WTC11 (cell line): Measurements from ENCODE around the gene OR2M4. TPM values are rescaled to one million over a fixed set of nuclear protein-coding genes. Genes with fewer than 3 reads are reported as not detected.

Experiments used
- ATAC-seq: fragments of 200-7000 bp; cut with Tn5 transposase; 2 replicates; pipeline ENCODE4 v1.10.0; 2021; ENCODE audit warnings: mild to moderate bottlenecking, moderate library complexity
- Bru-seq: library from RNA; stranded (reverse); fragments of 400-500 nt; gene quantifications from one replicate; lab custom pipeline; 2021; lab: Mats Ljungman, UMichigan
- CTCF ChIA-PET: fragments of 300-600 bp; sonication (Branson Sonifier 250); formaldehyde crosslinking; loops from one replicate; lab custom pipeline; 2021; ENCODE audit warnings: antibody characterized with exemption; lab: Charles Lee
- POLR2A ChIA-PET: fragments of 350-600 bp; sonication (Branson Sonifier 250); formaldehyde crosslinking; loops from one replicate; lab custom pipeline; 2021; ENCODE audit warnings: antibody characterized with exemption; lab: Charles Lee
- DNase-seq: peaks from one replicate; pipeline ENCODE4 v3.0.0; 2021; ENCODE audit warnings: low spot score
- H3K27ac Mint-ChIP-seq: 2 replicates; pipeline ENCODE4 v1.8.0; 2021; ENCODE audit warnings: mixed read lengths
- H3K27me3 Mint-ChIP-seq: 2 replicates; pipeline ENCODE4 v1.8.0; 2021; ENCODE audit warnings: low read depth, mild to moderate bottlenecking, moderate library complexity, mixed read lengths
- H3K36me3 Mint-ChIP-seq: 2 replicates; pipeline ENCODE4 v1.8.0; 2021; ENCODE audit warnings: mixed read lengths
- H3K4me1 Mint-ChIP-seq: 2 replicates; pipeline ENCODE4 v1.8.0; 2022; ENCODE audit warnings: mixed read lengths
- H3K4me3 Mint-ChIP-seq: 2 replicates; pipeline ENCODE4 v1.8.0; 2021; ENCODE audit warnings: mild to moderate bottlenecking, moderate library complexity, mixed read lengths
- H3K9me3 Mint-ChIP-seq: 2 replicates; pipeline ENCODE4 v1.8.0; 2021; ENCODE audit warnings: mixed read lengths
- ARID4B ChIP-seq: sonication (generic); formaldehyde crosslinking; IDR thresholded peaks from 2 replicates; pipeline ENCODE4 v1.8.0; 2023; ENCODE audit warnings: missing genetic modification reagents, mild to moderate bottlenecking, borderline replicate concordance
- ELF4 ChIP-seq: sonication (generic); formaldehyde crosslinking; IDR thresholded peaks from 2 replicates; pipeline ENCODE4 v1.8.1; 2022; ENCODE audit warnings: low read depth, mild to moderate bottlenecking, moderate library complexity, missing genetic modification reagents
- ETV6 ChIP-seq: sonication (generic); formaldehyde crosslinking; IDR thresholded peaks from 2 replicates; pipeline ENCODE4 v1.8.1; 2022; ENCODE audit warnings: mild to moderate bottlenecking, missing genetic modification reagents
- FOXJ3 ChIP-seq: sonication (generic); formaldehyde crosslinking; IDR thresholded peaks from 2 replicates; pipeline ENCODE4 v1.9.0; 2021; ENCODE audit warnings: missing genetic modification reagents, mild to moderate bottlenecking, borderline replicate concordance
- IRF2 ChIP-seq: sonication (generic); formaldehyde crosslinking; IDR thresholded peaks from 2 replicates; pipeline ENCODE4 v1.8.0; 2022; ENCODE audit warnings: low read depth, missing genetic modification reagents, borderline replicate concordance
- JAZF1 ChIP-seq: fragments of 250-450 bp; sonication (Bioruptor Pico); IDR thresholded peaks from 2 replicates; pipeline ENCODE4 v1.9.0; 2021; ENCODE audit warnings: moderate library complexity, mild to moderate bottlenecking, inconsistent platforms
- TCF7 ChIP-seq: sonication (generic); formaldehyde crosslinking; IDR thresholded peaks from 2 replicates; pipeline ENCODE4 v1.8.0; 2022; ENCODE audit warnings: mild to moderate bottlenecking, low read depth, missing genetic modification reagents, moderate library complexity
- TP53 ChIP-seq: sonication (generic); formaldehyde crosslinking; IDR thresholded peaks from 2 replicates; pipeline ENCODE4 v1.8.1; 2023; ENCODE audit warnings: mild to moderate bottlenecking, missing genetic modification reagents
- ZNF219 ChIP-seq: sonication (generic); formaldehyde crosslinking; IDR thresholded peaks from 2 replicates; pipeline ENCODE4 v1.8.0; 2023; ENCODE audit warnings: missing genetic modification reagents, mild to moderate bottlenecking, borderline replicate concordance
- long read RNA-seq, 3 experiments: library from RNA in 1 of 3; library from capped mRNA in 1 of 3; library from polyadenylated mRNA in 1 of 3; unstranded in 2 of 3; stranded (forward) in 1 of 3; transcript quantifications; one replicate each; pipeline ENCODE4 v2.0.0, GENCODE V29; 2021
- total RNA-seq: library from RNA; stranded (reverse); gene quantifications from 3 replicates; pipeline ENCODE4 v1.2.3, GENCODE V29; 2021
- TF ChIP-seq, protein P1 (sequence below): sonication (generic); formaldehyde crosslinking; IDR thresholded peaks from 2 replicates; pipeline ENCODE4 v1.8.1; 2022; ENCODE audit warnings: missing genetic modification reagents, borderline replicate concordance
- TF ChIP-seq, protein P2 (sequence below): fragments of 250-450 bp; sonication (Bioruptor Pico); IDR thresholded peaks from 2 replicates; pipeline ENCODE4 v1.9.0; 2021; ENCODE audit warnings: mild to moderate bottlenecking
- TF ChIP-seq, protein P3 (sequence below): sonication (generic); formaldehyde crosslinking; IDR thresholded peaks from 2 replicates; pipeline ENCODE4 v1.8.1; 2023; ENCODE audit warnings: mild to moderate bottlenecking, missing genetic modification reagents, borderline replicate concordance

Gene OR2M4, protein sequence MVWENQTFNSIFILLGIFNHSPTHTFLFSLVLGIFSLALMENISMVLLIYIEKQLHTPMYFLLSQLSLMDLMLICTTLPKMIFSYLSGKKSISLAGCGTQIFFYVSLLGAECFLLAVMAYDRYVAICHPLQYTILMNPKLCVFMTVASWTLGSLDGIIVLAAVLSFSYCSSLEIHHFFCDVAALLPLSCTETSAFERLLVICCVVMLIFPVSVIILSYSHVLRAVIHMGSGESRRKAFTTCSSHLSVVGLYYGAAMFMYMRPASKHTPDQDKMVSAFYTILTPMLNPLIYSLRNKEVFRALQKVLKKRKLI
- not detected in 3 replicates for total RNA-seq
- Bru-seq, nascent RNA: not detected
- long read RNA-seq, experiment 1: 0 reads
- long read RNA-seq, experiment 2: 0 reads
- long read RNA-seq, experiment 3: 0 reads

- no peak for ATAC-seq
- POLR2A ChIA-PET: no interaction called here
- H3K4me1 Mint-ChIP-seq: no peaks in the 10 kb centered on the region
- TF ChIP-seq ZNF219 (CRISPR knock-in tag) (no peak), ETV6 (CRISPR knock-in tag) (no peak), ELF4 (CRISPR knock-in tag) (no peak), FOXJ3 (CRISPR knock-in tag) (no peak), JAZF1 (CRISPR knock-in tag) (no peak), TP53 (CRISPR knock-in tag) (no peak), ARID4B (CRISPR knock-in tag) (no peak), TCF7 (CRISPR knock-in tag) (no peak), IRF2 (CRISPR knock-in tag) (no peak)
- TF ChIP-seq, protein P1, sequence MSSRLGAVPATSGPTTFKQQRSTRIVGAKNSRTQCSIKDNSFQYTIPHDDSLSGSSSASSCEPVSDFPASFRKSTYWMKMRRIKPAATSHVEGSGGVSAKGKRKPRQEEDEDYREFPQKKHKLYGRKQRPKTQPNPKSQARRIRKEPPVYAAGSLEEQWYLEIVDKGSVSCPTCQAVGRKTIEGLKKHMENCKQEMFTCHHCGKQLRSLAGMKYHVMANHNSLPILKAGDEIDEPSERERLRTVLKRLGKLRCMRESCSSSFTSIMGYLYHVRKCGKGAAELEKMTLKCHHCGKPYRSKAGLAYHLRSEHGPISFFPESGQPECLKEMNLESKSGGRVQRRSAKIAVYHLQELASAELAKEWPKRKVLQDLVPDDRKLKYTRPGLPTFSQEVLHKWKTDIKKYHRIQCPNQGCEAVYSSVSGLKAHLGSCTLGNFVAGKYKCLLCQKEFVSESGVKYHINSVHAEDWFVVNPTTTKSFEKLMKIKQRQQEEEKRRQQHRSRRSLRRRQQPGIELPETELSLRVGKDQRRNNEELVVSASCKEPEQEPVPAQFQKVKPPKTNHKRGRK (CRISPR knock-in tag): no peak
- TF ChIP-seq, protein P2, sequence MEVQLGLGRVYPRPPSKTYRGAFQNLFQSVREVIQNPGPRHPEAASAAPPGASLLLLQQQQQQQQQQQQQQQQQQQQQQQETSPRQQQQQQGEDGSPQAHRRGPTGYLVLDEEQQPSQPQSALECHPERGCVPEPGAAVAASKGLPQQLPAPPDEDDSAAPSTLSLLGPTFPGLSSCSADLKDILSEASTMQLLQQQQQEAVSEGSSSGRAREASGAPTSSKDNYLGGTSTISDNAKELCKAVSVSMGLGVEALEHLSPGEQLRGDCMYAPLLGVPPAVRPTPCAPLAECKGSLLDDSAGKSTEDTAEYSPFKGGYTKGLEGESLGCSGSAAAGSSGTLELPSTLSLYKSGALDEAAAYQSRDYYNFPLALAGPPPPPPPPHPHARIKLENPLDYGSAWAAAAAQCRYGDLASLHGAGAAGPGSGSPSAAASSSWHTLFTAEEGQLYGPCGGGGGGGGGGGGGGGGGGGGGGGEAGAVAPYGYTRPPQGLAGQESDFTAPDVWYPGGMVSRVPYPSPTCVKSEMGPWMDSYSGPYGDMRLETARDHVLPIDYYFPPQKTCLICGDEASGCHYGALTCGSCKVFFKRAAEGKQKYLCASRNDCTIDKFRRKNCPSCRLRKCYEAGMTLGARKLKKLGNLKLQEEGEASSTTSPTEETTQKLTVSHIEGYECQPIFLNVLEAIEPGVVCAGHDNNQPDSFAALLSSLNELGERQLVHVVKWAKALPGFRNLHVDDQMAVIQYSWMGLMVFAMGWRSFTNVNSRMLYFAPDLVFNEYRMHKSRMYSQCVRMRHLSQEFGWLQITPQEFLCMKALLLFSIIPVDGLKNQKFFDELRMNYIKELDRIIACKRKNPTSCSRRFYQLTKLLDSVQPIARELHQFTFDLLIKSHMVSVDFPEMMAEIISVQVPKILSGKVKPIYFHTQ: no peak
- TF ChIP-seq, protein P3, sequence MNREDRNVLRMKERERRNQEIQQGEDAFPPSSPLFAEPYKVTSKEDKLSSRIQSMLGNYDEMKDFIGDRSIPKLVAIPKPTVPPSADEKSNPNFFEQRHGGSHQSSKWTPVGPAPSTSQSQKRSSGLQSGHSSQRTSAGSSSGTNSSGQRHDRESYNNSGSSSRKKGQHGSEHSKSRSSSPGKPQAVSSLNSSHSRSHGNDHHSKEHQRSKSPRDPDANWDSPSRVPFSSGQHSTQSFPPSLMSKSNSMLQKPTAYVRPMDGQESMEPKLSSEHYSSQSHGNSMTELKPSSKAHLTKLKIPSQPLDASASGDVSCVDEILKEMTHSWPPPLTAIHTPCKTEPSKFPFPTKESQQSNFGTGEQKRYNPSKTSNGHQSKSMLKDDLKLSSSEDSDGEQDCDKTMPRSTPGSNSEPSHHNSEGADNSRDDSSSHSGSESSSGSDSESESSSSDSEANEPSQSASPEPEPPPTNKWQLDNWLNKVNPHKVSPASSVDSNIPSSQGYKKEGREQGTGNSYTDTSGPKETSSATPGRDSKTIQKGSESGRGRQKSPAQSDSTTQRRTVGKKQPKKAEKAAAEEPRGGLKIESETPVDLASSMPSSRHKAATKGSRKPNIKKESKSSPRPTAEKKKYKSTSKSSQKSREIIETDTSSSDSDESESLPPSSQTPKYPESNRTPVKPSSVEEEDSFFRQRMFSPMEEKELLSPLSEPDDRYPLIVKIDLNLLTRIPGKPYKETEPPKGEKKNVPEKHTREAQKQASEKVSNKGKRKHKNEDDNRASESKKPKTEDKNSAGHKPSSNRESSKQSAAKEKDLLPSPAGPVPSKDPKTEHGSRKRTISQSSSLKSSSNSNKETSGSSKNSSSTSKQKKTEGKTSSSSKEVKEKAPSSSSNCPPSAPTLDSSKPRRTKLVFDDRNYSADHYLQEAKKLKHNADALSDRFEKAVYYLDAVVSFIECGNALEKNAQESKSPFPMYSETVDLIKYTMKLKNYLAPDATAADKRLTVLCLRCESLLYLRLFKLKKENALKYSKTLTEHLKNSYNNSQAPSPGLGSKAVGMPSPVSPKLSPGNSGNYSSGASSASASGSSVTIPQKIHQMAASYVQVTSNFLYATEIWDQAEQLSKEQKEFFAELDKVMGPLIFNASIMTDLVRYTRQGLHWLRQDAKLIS (CRISPR knock-in tag): no peak
- DNase-seq: no peak
- CTCF ChIA-PET: no interaction called here
- no peak within 1 kb of the TSS for H3K4me3 Mint-ChIP-seq
- H3K27ac Mint-ChIP-seq: no peak within 1 kb of the TSS
- H3K9me3 Mint-ChIP-seq: peaks cover 80% of the 10 kb centered on the region
- H3K36me3 Mint-ChIP-seq: peaks cover 76% of the 10 kb centered on the region
- H3K27me3 Mint-ChIP-seq: peaks cover 10% of the 10 kb centered on the region
Observed at GRCh38 chr1:248231117-248231516, at the start of gene OR2M4. TSS of gene OR2M4 (plus strand) at chr1:248231417. CDS start at chr1:248238929, 7,512 bp downstream.
